NCI-H446 (cell line): ENCODE measurements around the gene SPIN2B.
"Not testable (repeated sequence)": the region's sequence is repeated elsewhere in the genome, so short reads cannot be mapped to it uniquely, and the experiment has no call there.

Experiments used
- DNase-seq, 2 experiments: peaks; one replicate each; lab custom pipeline; 2025; lab: John Stamatoyannopoulos, UW

The SPIN2B gene

GRCh38 chrX:57121162-57121755, at the start of gene SPIN2B:
SPIN2B (minus strand) TSS chrX:57121548.
- peak; percentile 44 to 87 for DNase-seq

- peak in 1 of 2 experiments; percentile 31 for DNase-seq
These were observed 35.2 kb upstream of the SPIN2B start for GRCh38 chrX:57156397-57157049.

- no peak for DNase-seq
These were observed 33.8 kb upstream of the SPIN2B start for GRCh38 chrX:57155171-57155570.

GRCh38 chrX:57152222-57152621, 30.9 kb upstream of the SPIN2B start:
- not testable (repeated sequence) for DNase-seq

GRCh38 chrX:57138674-57139073, 17.3 kb upstream of the SPIN2B start:
- no peak for DNase-seq

- DNase-seq, result no peak
These were observed 16.2 kb upstream of the SPIN2B start for GRCh38 chrX:57137501-57137900.

- not testable (repeated sequence) for DNase-seq
These were observed 15.7 kb upstream of the SPIN2B start, which contains the start of gene SPIN2A for GRCh38 chrX:57137073-57137472. SPIN2A (minus strand) TSS chrX:57137397; CDS start chrX:57136597, 800 bp downstream.

- DNase-seq, result not testable (repeated sequence)
These were observed 15.2 kb upstream of the SPIN2B start for GRCh38 chrX:57136589-57136988.

GRCh38 chrX:57135287-57135686, 13.9 kb upstream of the SPIN2B start:
- DNase-seq, result no peak

GRCh38 chrX:57134702-57135101, 13.4 kb upstream of the SPIN2B start:
- peak in 1 of 2 experiments; percentile 2 for DNase-seq

GRCh38 chrX:57133706-57134105, 12.4 kb upstream of the SPIN2B start:
- no peak for DNase-seq

- DNase-seq, result not testable (repeated sequence)
These were observed 11.9 kb upstream of the SPIN2B start for GRCh38 chrX:57133284-57133683.

- no peak for DNase-seq
These were observed 10.7 kb upstream of the SPIN2B start for GRCh38 chrX:57132046-57132445.

GRCh38 chrX:57121816-57122215, 468 bp upstream of the SPIN2B start:
- DNase-seq, result no peak

GRCh38 chrX:57120619-57121161, 658 bp downstream of the SPIN2B start:
- not testable (repeated sequence) for DNase-seq

GRCh38 chrX:57119416-57119815, 1.9 kb downstream of the SPIN2B start:
- DNase-seq, result no peak

GRCh38 chrX:57117566-57117965, 3.8 kb downstream of the SPIN2B start:
- not testable (repeated sequence) for DNase-seq

GRCh38 chrX:57104921-57105398, 16.4 kb downstream of the SPIN2B start:
- no peak for DNase-seq

- DNase-seq, result no peak
These were observed 16.9 kb downstream of the SPIN2B start for GRCh38 chrX:57104406-57104805.

- no peak for DNase-seq
These were observed 17.9 kb downstream of the SPIN2B start for GRCh38 chrX:57103489-57103888.

GRCh38 chrX:57102918-57103317, 18.4 kb downstream of the SPIN2B start:
- DNase-seq, result not testable (repeated sequence)

GRCh38 chrX:57083143-57083542, 38.2 kb downstream of the SPIN2B start:
- no peak for DNase-seq

GRCh38 chrX:57074458-57074857, 46.9 kb downstream of the SPIN2B start:
- no peak for DNase-seq
